ENCODE measurements around the gene GNAZ. TPM values are rescaled to one million over a fixed set of nuclear protein-coding genes. Genes with fewer than 3 reads are reported as not detected.

Gene GNAZ
- total RNA-seq, 1 experiment from 2014 or later = 5.0 TPM

DNA sequence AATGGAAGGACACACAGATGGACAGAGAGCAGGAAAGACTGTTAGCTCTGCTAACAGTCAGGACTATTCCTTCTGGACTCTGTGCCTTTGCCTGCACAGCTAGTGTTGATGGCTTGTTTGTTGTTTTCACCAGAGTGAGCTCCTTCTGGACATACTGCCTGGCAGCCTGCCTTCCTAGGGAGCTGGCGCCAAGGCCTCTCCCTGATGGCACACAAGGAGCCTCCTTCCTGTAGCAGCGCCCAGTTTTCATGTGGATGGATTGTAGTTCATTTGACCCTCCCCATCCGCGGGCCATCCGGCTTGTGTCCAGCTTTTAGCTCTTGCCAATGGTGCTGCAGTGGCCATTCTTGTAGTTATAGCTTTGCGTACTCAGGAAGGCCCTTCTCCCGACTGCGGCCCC lies 93.3 kb downstream of the GNAZ start:
- Histone ChIP-seq H3K27ac (ENCODE audit: insufficient read length, low read depth, low read length) (no peak overlapping the region), H3T11ph (ENCODE audit: low read length) (no peak overlapping the region), H4K8ac (replicated peaks; ENCODE audit: insufficient read length, low read depth, low read length) (no peak overlapping the region), H3K4me2 (ENCODE audit: insufficient read depth, insufficient read length, low read length) (no peak overlapping the region), H4K20me1 (ENCODE audit: control insufficient read depth, insufficient read depth, insufficient read length) (no peaks in the 10 kb centered on the region), H2BK120ac (ENCODE audit: low read depth, low read length, poor library complexity, severe bottlenecking) (no peak overlapping the region), H3K18ac (ENCODE audit: insufficient read length, low read depth, low read length) (no peak overlapping the region), H2BK15ac (ENCODE audit: low read depth, low read length) (no peak overlapping the region), H3K9ac (ENCODE audit: extremely low read depth, insufficient read length, low read length) (no peak overlapping the region), H4K5ac (ENCODE audit: insufficient read length, low read depth, low read length) (no peak overlapping the region), H3K9me3 (ENCODE audit: control insufficient read depth, low read depth, low read length) (no peaks in the 10 kb centered on the region), H2AK5ac (ENCODE audit: insufficient read length, low read length) (no peak overlapping the region), H2BK12ac (ENCODE audit: insufficient read length, low read depth, low read length) (no peak overlapping the region), H3K23ac (ENCODE audit: insufficient read length, low read depth, low read length) (no peak overlapping the region), H3K79me2 (ENCODE audit: insufficient read depth, low read length) (no peaks in the 10 kb centered on the region), H2BK5ac (ENCODE audit: insufficient read length, low read length) (no peak overlapping the region), H3K27me3 (ENCODE audit: insufficient read depth, low read length) (no peaks in the 10 kb centered on the region), H2AFZ (ENCODE audit: low read length) (no peak overlapping the region), H3K4ac (ENCODE audit: low read depth, low read length) (no peak overlapping the region), H3K4me1 (ENCODE audit: insufficient read depth, low read length) (no peaks in the 10 kb centered on the region; the same call in 1 of the 2 replicates), H4K91ac (ENCODE audit: insufficient read length, low read depth, low read length) (no peak overlapping the region), H3K79me1 (ENCODE audit: insufficient read depth, low read depth, low read length, poor library complexity, severe bottlenecking) (no peaks in the 10 kb centered on the region), H2BK20ac (ENCODE audit: low read depth, low read length, poor library complexity, severe bottlenecking) (no peak overlapping the region), H3K23me2 (ENCODE audit: insufficient read length, low read depth, low read length, poor library complexity, severe bottlenecking) (no peaks in the 10 kb centered on the region), H3K14ac (ENCODE audit: insufficient read depth, low read length) (no peak overlapping the region), H3K56ac (ENCODE audit: insufficient read length, low read depth, low read length) (no peak overlapping the region)
- Mint-ChIP-seq H3K9me3 (no peaks in the 10 kb centered on the region), H3K4me3 (no peak overlapping the region), H3K27me3 (ENCODE audit: low read depth) (peaks cover 12% of the 10 kb centered on the region), H3K27ac (no peak overlapping the region), H3K36me3 (ENCODE audit: insufficient read depth in 1 of 3, low read depth in 3 of 3) (no peaks in the 10 kb centered on the region; a peak in 1 of 7 replicates), H3K4me1 (peaks cover 7 to 30% of the 10 kb centered on the region in 2 experiments)
- DNase-seq = no peak
- TF ChIP-seq, protein P1, sequence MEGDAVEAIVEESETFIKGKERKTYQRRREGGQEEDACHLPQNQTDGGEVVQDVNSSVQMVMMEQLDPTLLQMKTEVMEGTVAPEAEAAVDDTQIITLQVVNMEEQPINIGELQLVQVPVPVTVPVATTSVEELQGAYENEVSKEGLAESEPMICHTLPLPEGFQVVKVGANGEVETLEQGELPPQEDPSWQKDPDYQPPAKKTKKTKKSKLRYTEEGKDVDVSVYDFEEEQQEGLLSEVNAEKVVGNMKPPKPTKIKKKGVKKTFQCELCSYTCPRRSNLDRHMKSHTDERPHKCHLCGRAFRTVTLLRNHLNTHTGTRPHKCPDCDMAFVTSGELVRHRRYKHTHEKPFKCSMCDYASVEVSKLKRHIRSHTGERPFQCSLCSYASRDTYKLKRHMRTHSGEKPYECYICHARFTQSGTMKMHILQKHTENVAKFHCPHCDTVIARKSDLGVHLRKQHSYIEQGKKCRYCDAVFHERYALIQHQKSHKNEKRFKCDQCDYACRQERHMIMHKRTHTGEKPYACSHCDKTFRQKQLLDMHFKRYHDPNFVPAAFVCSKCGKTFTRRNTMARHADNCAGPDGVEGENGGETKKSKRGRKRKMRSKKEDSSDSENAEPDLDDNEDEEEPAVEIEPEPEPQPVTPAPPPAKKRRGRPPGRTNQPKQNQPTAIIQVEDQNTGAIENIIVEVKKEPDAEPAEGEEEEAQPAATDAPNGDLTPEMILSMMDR (conservative IDR thresholded peaks at IDR 0.05) = no peak
- no CpG with 5 or more reads among the region's 8 CpGs for WGBS (ENCODE audit: extremely low coverage, insufficient read length, low lambda C conversion rate)
